22Rv1 (cell line): ENCODE data around the gene DPM2.

Source experiments
- H3K27ac ChIP-seq: fragments of 450-650 bp; 2 replicates; pipeline ENCODE4 v1.5.1; 2017
- CTCF ChIP-seq: fragments of 450-650 bp; IDR thresholded peaks from 2 replicates; pipeline ENCODE4 v1.5.1; 2017; ENCODE audit warnings: mild to moderate bottlenecking
- ZFX ChIP-seq: fragments of 450-650 bp; IDR thresholded peaks from 2 replicates; pipeline ENCODE4 v1.6.1; 2017; ENCODE audit warnings: antibody characterized with exemption, borderline replicate concordance

The DPM2 gene

GRCh38 chr9:127927201-127927987 is 10.3 kb downstream of the DPM2 start:
- peak overlapping the region; percentile 31; the same call in 1 of the 2 replicates for H3K27ac ChIP-seq
- TF ChIP-seq ZFX (no peak), CTCF (no peak)

DNA sequence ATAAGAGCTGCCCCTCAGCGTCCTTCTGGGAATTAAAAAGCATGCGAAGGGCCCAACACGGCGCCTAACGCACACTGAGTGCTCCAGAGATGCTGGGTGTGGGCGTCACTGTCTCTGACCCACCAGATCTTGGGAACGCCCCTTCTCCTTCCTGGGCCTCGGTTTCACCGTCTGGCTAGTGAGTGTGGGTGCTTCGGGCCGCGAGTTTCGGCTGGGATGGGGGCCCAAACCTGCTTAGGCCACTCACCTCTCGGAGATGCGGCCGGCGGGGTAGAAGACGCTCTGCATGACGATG is 10.8 kb downstream of the DPM2 start:
- no peak overlapping the region for H3K27ac ChIP-seq
- TF ChIP-seq ZFX, result no peak
- no peak for TF ChIP-seq CTCF

GRCh38 chr9:127925959-127926905 is 11.4 kb downstream of the DPM2 start:
- no peak overlapping the region for H3K27ac ChIP-seq
- TF ChIP-seq ZFX, result no peak
- TF ChIP-seq CTCF, result no peak

- TF ChIP-seq CTCF (no peak), ZFX (no peak)
- H3K27ac ChIP-seq, result no peak overlapping the region
Observed at GRCh38 chr9:127924736-127925444, 12.8 kb downstream of the DPM2 start.

GRCh38 chr9:127923771-127924170 is 13.9 kb downstream of the DPM2 start:
- H3K27ac ChIP-seq, result no peak overlapping the region
- TF ChIP-seq CTCF, result no peak

DNA sequence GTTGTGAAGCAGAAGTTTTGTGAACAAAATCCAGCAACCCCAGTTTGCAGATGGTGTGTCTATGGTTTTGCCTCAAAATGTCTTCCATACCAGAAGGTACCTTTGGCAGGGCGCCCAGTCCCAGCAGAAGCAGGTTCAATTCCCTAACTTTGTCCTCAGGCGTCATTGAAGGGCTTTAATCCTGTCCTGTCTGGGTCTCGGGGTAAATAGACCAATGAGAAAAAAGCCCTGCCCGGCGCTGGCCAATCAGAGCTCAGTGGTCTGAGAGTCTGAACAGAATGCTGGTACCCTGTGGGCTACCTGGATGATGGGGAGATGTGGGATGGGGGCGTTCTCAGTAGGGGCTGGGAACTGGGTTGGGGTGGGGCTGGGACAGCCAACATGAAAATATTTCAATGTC is 14.6 kb downstream of the DPM2 start:
- H3K27ac ChIP-seq, result no peak overlapping the region

More for the DNA sequence above, 14.6 kb downstream of the DPM2 start:
- no peak for TF ChIP-seq ZFX
- no peak for TF ChIP-seq CTCF
